K562 (cell line): ENCODE measurements around the gene GPATCH3. TPM values are rescaled to one million over a fixed set of nuclear protein-coding genes. Genes with fewer than 3 reads are reported as not detected.
A peak's percentile ranks its signal among the peaks of the same experiment; 100 is the strongest.

ENCODE experiments used
- CBX5 ChIP-seq: IDR thresholded peaks from 2 replicates; pipeline ENCODE4 v1.6.1; 2014; ENCODE audit warnings: low read depth, borderline replicate concordance
- DPF2 ChIP-seq: fragments of 450-650 bp; IDR thresholded peaks from 2 replicates; pipeline ENCODE4 v1.6.1; 2016
- FUS ChIP-seq: fragments of 200-400 bp; formaldehyde crosslinking; optimal IDR thresholded peaks from 2 replicates; pipeline ENCODE3; 2017; ENCODE audit warnings: low read depth, low read length
- HDAC2 ChIP-seq: fragments of 450-650 bp; IDR thresholded peaks from 2 replicates; pipeline ENCODE4 v1.6.1; 2016; ENCODE audit warnings: mild to moderate bottlenecking
- PHB ChIP-seq: fragments of 250-450 bp; sonication (Bioruptor Pico); IDR thresholded peaks from 2 replicates; pipeline ENCODE4 v1.5.0; 2021
- TAF7 ChIP-seq: fragments of 450-650 bp; IDR thresholded peaks from 2 replicates; pipeline ENCODE4 v1.6.1; 2016; ENCODE audit warnings: missing genetic modification characterization, missing compliant biosample characterization
- TEAD2 ChIP-seq: fragments of 450-650 bp; IDR thresholded peaks from 2 replicates; pipeline ENCODE4 v1.6.1; 2016; ENCODE audit warnings: missing genetic modification characterization, control low read depth, missing compliant biosample characterization
- ZNF146 ChIP-seq: IDR thresholded peaks from one replicate; pipeline ENCODE4 v1.6.1; 2018; ENCODE audit warnings: missing compliant biosample characterization; ENCODE audit not compliant: unreplicated experiment
- ZNF165 ChIP-seq: fragments of 250-450 bp; sonication (Bioruptor Pico); IDR thresholded peaks from 2 replicates; pipeline ENCODE4 v1.4.0; 2020; ENCODE audit warnings: borderline replicate concordance
- polyA plus RNA-seq, 8 experiments: library from polyadenylated mRNA; depleted of rRNA in 4 of 8; stranded (reverse) in 5 of 8; unstranded in 3 of 8; fragments of >200 nt; fragmentation: Nextera tagmentation in 2 of 8; fragmentation: Illumina TruSeq in 1 of 8; extraction: Ambion mirVana in 2 of 8; extraction: Trizol in 1 of 8; gene quantifications; 2 replicates each; pipeline versions ENCODE4 v1.2.1 to v1.2.3, GENCODE V29; 2011 to 2014; ENCODE audit warnings: inconsistent platforms in 1 of 8, missing spikeins in 1 of 8
- total RNA-seq, 7 experiments: library from RNA; depleted of rRNA in 6 of 7; stranded (reverse); fragments of >200 nt in 6 of 7; fragmentation: Illumina TruSeq in 2 of 7; extraction: Trizol in 2 of 7; gene quantifications; 2 replicates each; pipeline versions ENCODE4 v1.2.1 to v1.2.3, GENCODE V29; 2011 to 2021; ENCODE audit warnings: low replicate concordance in 1 of 7
- TF ChIP-seq, protein P1 (sequence below): fragments of 250-450 bp; sonication (Bioruptor Pico); IDR thresholded peaks from 2 replicates; pipeline ENCODE4 v1.4.0; 2020
- TF ChIP-seq, protein P2 (sequence below): fragments of 450-650 bp; IDR thresholded peaks from 2 replicates; pipeline ENCODE4 v1.6.1; 2016; ENCODE audit warnings: mild to moderate bottlenecking, moderate library complexity

GPATCH3 gene
- total and polyA plus RNA-seq, 9 of the 15 experiments (the other 6 are each of a cell fraction or from before 2014, with no cell fraction given) = 1.6 to 23.0 (median 13.3) TPM

DNA sequence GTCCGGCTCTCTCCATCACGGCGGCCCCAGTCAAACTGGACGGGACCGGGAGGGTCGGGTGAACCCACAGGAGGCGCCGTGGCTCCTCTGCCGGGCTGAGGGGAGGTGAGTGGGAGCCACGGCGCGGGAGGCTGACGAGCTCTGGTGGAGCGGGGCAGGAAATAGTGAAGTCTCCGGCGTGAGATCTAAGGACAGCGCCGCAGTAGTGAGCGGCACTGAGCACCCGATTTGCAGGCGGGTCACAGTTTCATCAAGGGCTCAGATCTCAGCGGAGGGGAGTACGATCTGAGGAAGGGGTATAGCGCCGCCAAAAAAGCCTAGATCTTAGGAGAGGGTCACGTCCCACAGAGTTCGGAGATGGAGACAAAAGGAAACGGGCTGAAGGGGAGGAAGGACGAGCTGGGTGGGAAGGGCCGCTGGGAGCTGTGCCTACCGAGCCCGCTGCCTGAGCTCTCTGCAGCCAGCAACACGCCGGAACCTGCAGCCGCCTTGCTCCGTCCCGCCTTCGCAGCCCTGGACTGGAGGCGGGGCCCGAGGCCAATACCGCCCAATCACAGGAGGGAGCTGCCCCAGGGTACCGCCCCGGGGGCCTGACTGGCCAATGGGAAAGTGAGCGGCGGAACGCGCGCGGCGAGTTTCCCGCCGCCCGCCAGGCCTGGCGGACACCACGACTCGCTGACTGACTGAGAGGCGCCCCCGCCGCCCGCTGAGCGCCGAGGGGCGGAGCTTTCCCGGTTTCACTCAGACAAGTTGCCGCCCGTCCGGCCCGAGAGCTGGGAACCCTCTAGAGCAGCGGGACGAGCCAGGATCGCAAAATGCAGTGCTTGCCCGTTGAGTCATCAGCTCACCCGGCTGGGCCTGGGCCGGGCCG lies 35.4 kb downstream of the GPATCH3 start (continued):
- TF ChIP-seq, protein P1, sequence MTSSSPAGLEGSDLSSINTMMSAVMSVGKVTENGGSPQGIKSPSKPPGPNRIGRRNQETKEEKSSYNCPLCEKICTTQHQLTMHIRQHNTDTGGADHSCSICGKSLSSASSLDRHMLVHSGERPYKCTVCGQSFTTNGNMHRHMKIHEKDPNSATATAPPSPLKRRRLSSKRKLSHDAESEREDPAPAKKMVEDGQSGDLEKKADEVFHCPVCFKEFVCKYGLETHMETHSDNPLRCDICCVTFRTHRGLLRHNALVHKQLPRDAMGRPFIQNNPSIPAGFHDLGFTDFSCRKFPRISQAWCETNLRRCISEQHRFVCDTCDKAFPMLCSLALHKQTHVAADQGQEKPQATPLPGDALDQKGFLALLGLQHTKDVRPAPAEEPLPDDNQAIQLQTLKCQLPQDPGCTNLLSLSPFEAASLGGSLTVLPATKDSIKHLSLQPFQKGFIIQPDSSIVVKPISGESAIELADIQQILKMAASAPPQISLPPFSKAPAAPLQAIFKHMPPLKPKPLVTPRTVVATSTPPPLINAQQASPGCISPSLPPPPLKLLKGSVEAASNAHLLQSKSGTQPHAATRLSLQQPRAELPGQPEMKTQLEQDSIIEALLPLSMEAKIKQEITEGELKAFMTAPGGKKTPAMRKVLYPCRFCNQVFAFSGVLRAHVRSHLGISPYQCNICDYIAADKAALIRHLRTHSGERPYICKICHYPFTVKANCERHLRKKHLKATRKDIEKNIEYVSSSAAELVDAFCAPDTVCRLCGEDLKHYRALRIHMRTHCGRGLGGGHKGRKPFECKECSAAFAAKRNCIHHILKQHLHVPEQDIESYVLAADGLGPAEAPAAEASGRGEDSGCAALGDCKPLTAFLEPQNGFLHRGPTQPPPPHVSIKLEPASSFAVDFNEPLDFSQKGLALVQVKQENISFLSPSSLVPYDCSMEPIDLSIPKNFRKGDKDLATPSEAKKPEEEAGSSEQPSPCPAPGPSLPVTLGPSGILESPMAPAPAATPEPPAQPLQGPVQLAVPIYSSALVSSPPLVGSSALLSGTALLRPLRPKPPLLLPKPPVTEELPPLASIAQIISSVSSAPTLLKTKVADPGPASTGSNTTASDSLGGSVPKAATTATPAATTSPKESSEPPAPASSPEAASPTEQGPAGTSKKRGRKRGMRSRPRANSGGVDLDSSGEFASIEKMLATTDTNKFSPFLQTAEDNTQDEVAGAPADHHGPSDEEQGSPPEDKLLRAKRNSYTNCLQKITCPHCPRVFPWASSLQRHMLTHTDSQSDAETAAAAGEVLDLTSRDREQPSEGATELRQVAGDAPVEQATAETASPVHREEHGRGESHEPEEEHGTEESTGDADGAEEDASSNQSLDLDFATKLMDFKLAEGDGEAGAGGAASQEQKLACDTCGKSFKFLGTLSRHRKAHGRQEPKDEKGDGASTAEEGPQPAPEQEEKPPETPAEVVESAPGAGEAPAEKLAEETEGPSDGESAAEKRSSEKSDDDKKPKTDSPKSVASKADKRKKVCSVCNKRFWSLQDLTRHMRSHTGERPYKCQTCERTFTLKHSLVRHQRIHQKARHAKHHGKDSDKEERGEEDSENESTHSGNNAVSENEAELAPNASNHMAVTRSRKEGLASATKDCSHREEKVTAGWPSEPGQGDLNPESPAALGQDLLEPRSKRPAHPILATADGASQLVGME (CRISPR knock-in tag) = no peak
- TF ChIP-seq TEAD2 (tag) (no peak), HDAC2 (peak; percentile 11; the same call in 1 of the 2 replicates), FUS (no peak), PHB (CRISPR knock-in tag) (0 out of 2 replicates have a peak, but pooled peaks have one; percentile 19), CBX5 (no peak), DPF2 (no peak), ZNF146 (CRISPR knock-in tag) (no peak), TAF7 (tag) (no peak), ZNF165 (CRISPR knock-in tag) (no peak)
- TF ChIP-seq, protein P2, sequence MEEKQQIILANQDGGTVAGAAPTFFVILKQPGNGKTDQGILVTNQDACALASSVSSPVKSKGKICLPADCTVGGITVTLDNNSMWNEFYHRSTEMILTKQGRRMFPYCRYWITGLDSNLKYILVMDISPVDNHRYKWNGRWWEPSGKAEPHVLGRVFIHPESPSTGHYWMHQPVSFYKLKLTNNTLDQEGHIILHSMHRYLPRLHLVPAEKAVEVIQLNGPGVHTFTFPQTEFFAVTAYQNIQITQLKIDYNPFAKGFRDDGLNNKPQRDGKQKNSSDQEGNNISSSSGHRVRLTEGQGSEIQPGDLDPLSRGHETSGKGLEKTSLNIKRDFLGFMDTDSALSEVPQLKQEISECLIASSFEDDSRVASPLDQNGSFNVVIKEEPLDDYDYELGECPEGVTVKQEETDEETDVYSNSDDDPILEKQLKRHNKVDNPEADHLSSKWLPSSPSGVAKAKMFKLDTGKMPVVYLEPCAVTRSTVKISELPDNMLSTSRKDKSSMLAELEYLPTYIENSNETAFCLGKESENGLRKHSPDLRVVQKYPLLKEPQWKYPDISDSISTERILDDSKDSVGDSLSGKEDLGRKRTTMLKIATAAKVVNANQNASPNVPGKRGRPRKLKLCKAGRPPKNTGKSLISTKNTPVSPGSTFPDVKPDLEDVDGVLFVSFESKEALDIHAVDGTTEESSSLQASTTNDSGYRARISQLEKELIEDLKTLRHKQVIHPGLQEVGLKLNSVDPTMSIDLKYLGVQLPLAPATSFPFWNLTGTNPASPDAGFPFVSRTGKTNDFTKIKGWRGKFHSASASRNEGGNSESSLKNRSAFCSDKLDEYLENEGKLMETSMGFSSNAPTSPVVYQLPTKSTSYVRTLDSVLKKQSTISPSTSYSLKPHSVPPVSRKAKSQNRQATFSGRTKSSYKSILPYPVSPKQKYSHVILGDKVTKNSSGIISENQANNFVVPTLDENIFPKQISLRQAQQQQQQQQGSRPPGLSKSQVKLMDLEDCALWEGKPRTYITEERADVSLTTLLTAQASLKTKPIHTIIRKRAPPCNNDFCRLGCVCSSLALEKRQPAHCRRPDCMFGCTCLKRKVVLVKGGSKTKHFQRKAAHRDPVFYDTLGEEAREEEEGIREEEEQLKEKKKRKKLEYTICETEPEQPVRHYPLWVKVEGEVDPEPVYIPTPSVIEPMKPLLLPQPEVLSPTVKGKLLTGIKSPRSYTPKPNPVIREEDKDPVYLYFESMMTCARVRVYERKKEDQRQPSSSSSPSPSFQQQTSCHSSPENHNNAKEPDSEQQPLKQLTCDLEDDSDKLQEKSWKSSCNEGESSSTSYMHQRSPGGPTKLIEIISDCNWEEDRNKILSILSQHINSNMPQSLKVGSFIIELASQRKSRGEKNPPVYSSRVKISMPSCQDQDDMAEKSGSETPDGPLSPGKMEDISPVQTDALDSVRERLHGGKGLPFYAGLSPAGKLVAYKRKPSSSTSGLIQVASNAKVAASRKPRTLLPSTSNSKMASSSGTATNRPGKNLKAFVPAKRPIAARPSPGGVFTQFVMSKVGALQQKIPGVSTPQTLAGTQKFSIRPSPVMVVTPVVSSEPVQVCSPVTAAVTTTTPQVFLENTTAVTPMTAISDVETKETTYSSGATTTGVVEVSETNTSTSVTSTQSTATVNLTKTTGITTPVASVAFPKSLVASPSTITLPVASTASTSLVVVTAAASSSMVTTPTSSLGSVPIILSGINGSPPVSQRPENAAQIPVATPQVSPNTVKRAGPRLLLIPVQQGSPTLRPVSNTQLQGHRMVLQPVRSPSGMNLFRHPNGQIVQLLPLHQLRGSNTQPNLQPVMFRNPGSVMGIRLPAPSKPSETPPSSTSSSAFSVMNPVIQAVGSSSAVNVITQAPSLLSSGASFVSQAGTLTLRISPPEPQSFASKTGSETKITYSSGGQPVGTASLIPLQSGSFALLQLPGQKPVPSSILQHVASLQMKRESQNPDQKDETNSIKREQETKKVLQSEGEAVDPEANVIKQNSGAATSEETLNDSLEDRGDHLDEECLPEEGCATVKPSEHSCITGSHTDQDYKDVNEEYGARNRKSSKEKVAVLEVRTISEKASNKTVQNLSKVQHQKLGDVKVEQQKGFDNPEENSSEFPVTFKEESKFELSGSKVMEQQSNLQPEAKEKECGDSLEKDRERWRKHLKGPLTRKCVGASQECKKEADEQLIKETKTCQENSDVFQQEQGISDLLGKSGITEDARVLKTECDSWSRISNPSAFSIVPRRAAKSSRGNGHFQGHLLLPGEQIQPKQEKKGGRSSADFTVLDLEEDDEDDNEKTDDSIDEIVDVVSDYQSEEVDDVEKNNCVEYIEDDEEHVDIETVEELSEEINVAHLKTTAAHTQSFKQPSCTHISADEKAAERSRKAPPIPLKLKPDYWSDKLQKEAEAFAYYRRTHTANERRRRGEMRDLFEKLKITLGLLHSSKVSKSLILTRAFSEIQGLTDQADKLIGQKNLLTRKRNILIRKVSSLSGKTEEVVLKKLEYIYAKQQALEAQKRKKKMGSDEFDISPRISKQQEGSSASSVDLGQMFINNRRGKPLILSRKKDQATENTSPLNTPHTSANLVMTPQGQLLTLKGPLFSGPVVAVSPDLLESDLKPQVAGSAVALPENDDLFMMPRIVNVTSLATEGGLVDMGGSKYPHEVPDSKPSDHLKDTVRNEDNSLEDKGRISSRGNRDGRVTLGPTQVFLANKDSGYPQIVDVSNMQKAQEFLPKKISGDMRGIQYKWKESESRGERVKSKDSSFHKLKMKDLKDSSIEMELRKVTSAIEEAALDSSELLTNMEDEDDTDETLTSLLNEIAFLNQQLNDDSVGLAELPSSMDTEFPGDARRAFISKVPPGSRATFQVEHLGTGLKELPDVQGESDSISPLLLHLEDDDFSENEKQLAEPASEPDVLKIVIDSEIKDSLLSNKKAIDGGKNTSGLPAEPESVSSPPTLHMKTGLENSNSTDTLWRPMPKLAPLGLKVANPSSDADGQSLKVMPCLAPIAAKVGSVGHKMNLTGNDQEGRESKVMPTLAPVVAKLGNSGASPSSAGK = peak; percentile 46
